Neural progenitor cell (in vitro differentiated cells): Measurements from ENCODE around the gene ASPN.

ENCODE experiments used
- EZH2 ChIP-seq: fragments of 200-600 bp; sonication (generic); IDR thresholded peaks from 2 replicates; pipeline ENCODE4 v1.6.1; 2017; ENCODE audit warnings: antibody characterized with exemption, mild to moderate bottlenecking, moderate library complexity
- EZH2phosphoT487 ChIP-seq: fragments of 200-600 bp; sonication (generic); IDR thresholded peaks from 2 replicates; pipeline ENCODE4 v1.6.1; 2017; ENCODE audit warnings: antibody characterized with exemption
- TF ChIP-seq, protein P1 (sequence below): fragments of 200-600 bp; sonication (generic); IDR thresholded peaks from 2 replicates; pipeline ENCODE4 v1.5.1; 2017; ENCODE audit warnings: antibody characterized with exemption, mild to moderate bottlenecking

- no peak for TF ChIP-seq EZH2
- TF ChIP-seq, protein P1, sequence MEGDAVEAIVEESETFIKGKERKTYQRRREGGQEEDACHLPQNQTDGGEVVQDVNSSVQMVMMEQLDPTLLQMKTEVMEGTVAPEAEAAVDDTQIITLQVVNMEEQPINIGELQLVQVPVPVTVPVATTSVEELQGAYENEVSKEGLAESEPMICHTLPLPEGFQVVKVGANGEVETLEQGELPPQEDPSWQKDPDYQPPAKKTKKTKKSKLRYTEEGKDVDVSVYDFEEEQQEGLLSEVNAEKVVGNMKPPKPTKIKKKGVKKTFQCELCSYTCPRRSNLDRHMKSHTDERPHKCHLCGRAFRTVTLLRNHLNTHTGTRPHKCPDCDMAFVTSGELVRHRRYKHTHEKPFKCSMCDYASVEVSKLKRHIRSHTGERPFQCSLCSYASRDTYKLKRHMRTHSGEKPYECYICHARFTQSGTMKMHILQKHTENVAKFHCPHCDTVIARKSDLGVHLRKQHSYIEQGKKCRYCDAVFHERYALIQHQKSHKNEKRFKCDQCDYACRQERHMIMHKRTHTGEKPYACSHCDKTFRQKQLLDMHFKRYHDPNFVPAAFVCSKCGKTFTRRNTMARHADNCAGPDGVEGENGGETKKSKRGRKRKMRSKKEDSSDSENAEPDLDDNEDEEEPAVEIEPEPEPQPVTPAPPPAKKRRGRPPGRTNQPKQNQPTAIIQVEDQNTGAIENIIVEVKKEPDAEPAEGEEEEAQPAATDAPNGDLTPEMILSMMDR, result no peak
- TF ChIP-seq EZH2phosphoT487, result no peak
Measured at GRCh38 chr9:92503156-92503555, 20.9 kb upstream of the ASPN start.
